Measurements from ENCODE around the gene HIVEP2.

Gene HIVEP2

DNA sequence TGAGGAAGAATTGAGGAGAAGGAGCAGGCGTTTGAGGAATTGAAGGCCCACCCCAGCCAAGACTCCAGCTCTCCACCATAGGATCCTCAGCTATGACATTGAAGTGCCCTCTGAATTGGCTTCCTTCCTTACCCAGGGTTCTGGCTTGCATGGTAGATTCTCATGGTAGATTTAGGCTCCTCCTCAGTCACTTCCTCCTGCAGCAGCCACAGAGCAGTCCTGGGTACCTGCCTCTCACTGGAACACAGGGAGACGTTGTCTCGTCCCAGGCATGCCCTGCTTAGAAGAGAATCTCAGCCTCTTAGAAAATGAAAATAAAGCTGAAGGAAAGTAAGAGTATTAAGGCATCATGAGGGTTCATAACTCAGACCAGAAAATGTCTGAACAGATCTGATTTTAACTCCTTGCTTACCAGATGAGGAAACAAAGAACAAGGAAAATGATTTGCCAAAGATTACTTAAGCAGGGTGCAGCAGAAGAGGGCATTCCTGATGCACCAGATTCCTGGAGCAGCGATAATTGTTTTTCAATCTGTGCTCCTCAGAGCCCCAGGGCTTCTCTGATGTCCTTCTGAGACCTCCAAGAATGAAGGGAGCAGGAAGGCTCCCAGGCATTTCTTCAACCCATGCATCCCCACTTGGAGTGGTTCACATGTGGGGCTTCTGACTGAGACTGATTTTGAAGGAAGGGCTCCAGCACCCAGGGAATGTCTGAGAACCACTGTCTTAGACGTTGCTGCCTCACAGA lies 219.8 kb downstream of the HIVEP2 start:
- DNase-seq, result no peak

DNA sequence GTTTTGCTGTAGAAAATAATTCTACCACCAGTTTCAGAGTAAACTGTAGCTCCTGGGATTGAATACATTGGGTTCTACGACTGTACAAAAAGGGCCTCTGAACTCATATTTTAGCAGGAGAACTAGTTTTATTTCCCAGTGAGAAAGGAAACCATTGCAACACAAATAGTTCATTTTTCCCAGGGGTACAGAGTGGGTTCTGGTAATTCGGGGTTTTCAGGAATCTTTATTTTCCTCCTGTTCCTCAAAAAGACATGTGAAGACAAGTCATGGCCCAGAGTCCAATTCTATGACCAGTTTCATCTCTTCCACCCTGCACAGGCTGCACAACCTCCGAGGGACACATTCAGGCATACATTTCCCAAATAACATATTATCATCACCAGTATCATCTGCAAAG lies 222.1 kb downstream of the HIVEP2 start:
- no peak for DNase-seq

DNA sequence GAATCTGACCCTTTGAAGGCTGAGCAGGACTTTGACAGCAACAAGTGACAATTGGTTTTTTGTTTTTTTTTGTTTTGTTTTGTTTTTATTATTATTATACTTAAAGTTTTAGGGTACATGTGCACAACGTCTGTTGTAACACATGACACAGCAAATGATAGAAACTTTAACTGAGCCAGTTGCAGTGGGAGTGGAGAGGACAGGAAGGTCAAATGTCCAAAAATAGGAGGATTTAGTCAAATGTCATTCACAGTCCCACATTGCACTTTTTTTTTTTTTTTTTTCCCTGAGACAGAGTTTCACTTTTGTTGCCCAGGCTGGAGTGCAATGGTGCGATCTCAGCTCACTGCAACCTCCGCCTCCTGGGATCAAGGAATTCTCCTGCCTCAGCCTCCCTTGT lies 223.0 kb downstream of the HIVEP2 start:
- DNase-seq, result no peak

DNA sequence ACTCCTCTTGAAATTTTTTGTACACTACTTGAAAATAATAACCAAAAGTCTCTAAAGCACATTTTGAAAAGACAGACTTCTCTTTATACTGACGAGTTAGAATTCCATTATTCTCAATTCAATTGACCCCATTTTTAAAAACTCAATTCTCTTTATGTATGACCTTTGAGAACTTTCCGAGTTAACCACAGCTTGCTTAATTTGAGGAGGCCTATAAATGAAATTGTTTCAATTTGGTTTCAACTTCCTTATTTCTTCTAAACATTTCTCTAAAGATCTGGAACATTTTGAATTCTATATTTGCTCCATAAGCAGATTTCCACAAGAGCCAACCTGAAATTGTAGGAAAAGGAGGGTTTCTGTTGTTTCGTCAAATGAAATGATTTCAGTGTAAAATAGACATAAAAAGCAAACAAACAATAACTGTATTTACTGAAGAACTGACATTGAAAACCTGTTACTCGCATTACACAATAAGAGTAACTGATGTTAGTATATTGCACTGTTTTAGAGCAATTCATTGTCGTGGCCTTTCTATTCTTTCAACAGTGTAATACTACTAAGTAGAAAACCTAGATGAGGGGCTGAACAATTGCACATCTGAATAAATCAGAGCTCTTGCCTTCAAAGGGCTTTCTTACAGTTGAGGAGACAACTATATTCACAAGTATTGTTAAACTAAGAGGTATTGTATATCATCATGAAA lies 223.6 kb downstream of the HIVEP2 start:
- no peak for DNase-seq

DNA sequence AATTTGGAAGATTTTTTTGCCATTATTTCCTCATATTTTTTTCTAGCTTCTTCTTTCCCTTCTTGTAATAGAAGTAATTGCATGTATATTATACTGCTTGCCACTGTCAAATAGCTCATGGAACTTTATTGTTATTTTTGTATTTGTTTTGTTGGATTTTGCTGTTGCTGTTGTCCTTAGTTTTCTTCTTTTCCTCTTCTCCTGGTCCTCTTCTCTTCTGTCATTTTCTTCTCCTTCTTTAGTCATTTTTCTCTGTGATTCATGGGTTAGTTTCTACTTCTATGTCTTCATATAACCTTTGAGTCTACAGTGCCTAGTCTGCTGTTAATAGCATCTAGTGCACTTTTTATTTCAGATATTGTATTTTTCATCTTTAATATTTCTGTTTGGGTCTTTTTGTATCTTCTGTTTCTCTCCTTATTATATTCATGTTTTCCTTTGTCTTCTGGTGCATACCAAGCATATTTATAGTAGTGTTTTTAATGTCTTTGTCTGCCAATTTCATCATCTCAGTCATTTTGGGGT lies 226.2 kb downstream of the HIVEP2 start:
- no peak for DNase-seq

DNA sequence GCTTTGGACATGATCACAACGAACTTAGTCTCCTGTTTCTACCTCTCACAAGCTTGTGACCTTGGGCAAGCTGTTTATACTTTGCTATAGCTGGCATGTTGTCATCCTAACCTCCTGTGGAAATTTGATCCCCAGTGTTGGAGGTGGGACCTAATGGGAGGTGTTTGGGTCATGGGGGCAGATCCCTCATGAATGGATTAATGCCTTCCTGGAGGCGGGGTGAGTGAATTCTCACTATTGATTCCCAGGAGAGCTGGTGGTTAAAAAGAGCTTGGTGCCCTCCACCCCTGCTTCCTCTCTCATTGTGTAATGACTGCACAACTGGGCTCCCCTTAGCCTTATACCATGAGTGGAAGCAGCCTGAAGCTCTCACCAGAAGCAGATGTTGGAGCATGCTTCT lies 228.9 kb downstream of the HIVEP2 start:
- no peak for DNase-seq

DNA sequence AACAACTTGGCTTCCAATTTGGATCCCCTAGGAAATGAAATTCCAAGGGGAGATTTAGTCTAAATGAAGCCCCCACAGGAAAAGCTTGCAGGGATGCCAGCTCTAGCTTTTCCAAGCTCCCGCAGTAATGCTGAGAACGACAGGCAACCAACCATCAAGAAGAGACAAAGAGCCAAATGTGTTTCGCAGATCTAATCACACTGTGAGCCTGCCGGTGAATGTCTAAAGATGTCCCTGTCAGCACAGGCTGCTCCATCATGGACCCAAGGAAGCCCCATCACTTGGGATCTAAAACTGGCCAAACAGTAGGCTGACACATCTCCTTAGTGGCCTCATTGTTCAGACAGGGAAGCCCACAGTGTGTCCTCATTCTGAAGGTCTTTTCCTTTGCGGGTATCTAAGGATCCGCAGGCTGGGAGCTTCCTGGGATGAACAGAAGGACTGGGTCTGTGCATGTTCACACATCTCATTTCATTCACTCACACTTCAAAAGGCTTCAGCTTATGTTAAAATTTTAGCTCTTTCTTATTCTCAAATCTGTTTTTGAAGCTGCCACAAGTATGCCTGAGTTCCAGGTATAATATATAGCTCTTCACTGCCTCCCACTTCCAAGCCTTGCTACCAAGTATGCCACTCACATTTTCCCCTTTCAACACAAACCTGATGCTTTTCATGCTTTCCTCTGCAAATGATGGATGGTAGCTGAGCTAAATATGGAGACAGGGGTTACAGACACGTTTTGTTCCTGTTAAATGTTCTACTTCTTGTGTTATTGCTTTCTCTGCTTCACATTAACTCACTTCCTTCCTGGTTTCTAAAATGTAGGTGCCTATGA lies 229.8 kb downstream of the HIVEP2 start:
- no peak for DNase-seq

DNA sequence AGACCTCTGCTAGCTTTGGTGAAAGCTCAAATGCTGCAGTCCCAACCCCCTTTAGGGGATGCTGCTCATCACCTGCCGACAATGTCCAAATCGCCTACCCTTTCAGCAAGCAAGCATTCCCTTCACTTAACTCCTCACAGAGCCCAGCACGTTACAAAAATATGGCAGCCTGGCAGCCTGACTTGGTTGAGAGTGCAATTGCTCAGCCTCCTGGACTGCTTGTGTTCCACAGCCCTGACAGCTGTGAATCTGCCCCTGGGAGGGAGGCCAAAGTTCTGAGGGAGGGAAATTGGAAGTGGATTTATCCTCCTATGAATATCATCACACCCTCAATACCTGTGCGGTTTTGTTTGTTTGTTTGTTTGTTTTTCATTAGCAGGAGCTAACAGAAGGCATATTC lies 231.0 kb downstream of the HIVEP2 start:
- DNase-seq, result no peak

DNA sequence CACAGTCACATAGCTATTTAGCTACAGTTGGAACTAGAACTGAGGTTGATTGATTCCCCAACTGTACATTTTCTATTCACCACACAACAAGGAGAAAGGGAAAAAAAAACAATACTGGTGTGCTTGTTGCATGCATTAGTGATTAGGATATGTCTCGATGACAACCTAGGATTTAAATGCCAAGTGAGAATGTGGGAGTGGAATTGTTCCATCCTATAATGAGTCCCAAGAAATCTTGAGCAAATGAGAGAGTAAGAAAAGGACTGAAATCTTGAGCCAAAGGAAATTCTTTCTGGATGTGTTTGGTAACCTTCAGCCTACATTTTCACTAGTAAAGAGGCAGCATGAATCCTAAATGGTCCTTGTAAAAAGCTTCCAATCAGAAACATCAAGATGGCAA lies 232.7 kb downstream of the HIVEP2 start:
- no peak for DNase-seq

DNA sequence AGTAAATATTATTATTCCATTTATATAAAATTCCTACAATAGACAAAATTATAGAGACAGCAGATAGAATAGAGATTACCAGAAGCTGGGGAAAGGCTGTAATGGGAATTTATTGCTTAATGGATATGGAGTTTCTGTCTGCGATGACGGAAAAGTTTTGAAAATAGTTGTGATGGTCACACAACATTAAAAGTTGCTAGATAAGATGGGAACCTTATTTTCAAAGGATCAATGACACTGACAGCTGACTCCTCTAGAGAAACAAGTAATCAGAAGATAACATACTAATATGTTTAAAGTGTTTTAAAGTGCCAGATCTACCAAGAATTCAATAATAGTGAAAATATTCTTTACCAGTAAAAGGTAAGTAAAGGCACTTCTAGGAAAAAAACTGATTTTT lies 236.3 kb downstream of the HIVEP2 start:
- no peak for DNase-seq

DNA sequence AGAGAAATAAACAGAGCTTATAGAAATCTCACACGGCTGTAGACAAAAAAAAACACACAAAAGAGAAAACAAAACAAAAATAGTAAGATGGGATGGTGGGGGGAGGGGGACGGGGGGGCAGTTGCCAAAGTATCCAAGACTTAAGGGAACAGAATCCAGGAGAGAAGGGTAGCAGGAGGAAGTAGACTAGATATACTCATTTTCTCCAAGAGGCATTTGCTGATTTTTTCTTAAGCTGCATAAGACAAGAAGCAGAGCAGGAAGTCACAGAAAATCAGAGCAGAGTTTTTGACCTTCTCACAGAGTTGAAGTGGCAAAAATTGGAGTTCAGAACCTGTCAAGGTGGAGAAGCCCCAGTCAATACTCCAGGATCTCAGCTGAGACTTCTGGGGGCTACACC lies 237.7 kb downstream of the HIVEP2 start:
- no peak for DNase-seq

DNA sequence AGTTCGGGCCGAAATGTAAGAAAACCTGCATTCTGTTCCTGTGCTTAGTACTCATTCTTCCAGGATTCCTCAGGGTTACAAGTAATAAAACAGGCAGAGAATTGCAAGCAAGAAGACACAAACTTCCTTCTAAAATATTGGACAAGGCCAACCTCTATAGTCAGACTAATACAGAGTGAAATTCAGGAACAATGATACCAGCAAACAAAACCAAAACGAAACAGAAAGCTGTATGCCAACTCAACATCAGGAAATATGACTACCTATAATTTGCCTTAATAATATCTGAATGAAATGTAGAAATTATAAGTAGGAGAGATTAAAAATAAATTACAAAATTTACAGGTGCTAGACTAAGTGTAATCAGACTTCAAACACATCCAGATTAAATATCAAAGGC lies 238.8 kb downstream of the HIVEP2 start:
- DNase-seq, result no peak

DNA sequence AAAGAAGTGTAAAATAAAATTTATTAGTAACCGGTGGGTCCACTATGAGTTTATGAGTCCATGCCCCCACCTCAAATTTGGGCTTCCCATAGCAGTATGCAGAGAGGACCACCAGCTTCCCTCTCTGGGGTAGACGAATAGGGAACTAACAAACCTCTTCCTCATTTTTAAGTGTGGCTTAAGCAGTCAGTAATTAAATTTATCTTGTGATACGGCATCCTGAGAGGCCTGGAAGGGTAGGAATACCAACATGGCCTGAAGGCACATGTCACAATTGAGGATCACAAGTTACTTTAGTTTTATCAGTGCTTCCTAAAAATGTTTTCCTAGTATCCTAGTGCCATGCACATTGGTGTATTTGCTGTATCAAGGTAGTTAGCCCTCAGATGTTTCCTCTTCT lies 239.9 kb downstream of the HIVEP2 start:
- no peak for DNase-seq

DNA sequence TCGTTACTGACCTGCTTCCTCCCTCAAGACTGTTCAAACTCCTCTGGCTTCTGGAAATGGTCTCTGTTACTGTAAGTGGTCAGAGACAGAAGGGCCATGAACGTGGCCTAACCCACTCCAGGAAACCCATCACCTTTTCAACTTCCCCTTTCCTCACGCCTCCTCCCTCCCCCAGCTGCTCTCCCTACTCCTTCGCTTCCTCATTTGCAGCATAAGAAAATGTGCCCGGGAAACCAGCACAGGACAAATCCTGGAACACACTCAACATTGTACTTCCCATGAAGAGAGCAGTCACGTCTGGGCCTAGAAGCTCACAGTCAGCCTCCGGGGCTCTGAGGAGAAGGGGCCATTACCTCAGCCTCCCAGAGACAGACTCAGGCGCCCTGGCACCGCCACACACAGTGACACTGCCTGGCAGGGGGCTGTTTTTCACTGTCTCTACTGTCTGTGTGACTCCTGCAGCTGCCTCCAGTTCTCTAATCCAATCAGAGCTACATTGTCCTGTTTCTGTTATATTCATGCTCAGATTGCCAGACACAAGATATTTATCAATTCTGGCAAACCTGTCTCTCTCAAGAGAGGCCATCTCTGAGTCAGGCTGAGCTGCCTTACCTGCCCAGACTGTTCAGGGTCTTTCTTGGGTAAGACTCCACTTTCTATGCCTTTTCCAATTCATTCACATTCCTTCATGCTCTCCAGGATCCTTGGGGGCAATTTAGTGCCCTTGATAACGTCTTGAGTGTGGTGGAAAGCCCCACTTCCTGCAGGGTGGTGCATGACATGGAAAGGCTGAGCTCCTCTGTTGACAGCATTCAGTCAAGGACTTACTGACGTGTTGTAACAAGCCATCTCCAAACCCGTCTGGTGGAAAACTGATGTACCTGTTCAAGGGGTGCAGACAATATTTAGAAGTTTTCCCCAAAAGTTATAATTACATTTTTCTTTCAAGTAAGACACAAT lies 242.2 kb downstream of the HIVEP2 start:
- DNase-seq, result no peak
